Measurements from ENCODE around the gene ECT2L.

Gene ECT2L

DNA sequence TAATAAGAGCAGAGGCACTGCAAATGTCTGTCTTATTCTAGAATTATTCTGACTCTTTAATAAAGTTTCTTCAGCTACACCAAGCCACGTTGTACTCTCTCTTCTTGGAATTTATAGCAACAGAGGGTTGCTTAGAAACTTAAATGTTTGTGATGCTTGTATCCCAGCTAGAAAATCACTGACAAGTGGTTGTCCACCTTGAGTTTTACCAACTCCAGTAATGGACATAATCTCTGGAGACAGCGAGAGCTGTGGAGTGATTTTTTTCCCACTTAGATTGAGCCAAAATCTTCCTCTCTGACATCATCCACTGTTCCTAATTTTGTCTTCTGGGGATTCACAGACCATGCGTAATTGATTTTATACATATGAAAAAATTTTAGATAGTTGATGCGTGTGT lies 8.0 kb downstream of the ECT2L start:
- DNase-seq (ENCODE audit: low read depth in 4 of 4, low spot score in 1 of 4), result no peak

DNA sequence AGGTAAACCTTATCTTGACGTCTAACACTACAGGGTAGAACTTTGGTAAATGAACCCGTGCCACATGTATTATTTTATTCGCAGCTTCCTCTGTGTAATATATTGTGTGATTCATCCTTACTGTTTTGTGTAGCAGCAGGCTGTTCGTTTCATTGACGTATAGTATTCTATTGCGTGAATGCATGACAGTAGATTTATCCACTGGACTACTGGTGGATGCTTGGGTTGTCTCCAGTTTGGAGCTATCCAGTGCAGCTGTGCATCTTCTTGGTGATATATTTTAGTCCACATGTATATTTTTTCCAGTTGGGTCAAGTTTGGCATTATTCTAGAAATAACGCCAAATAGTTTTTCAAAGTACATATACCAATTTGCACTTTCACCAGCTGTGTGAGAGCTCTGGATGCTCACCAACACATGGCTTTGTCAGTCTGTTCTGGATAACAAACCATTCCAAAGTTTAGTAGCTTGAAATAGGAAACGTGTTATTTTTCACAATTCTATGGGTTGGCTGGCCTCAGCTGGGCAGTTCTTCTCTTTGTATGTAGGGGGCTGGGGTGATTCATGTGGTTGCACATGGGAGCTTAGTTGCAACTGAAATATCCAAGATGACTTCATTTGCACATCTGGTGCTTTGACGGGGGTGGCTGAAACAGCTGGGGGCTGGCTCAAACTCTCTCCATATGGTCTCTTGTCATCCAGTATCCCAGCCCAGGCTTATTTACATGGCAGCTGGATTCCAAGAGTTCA lies 9.3 kb downstream of the ECT2L start:
- no peak for DNase-seq (ENCODE audit: low read depth in 4 of 4, low spot score in 1 of 4)

DNA sequence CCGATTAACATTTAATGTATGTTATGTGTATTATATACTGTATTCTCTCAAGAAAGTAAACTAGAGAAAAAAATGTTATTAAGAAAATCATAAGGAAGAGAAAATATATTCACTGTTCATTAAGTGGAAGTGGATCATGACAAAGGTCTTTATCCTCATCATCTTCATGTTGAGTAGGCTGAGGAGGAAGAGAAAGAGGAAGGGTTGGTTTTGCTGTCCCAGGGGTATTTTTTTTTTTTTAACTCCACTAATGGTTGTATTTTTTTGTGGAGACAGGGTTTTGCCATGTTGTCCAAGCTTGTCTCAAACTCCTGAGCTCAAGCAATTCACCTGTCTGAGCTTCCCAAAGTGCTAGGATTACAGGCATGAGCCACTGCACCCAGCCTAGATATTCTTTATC lies 11.0 kb downstream of the ECT2L start:
- DNase-seq (ENCODE audit: low read depth in 4 of 4, low spot score in 1 of 4), result no peak

DNA sequence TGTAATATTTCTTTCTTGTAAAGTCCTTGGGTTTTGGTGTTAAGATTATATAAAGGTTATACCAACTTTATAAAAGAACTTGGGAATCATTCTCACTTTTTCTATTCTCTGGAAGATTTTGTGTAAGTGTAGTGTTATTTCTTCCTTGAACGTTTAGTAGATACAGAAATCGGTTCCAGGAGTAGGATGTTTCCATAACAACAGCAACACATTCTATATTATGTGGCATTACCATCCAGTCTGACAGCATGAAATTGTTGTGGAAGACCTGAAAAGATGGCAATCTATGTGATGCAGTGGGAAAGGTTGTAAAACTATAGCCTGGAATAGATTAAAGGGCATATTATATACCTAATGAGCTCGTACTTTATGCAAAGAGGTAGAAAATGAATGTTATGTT lies 13.8 kb downstream of the ECT2L start:
- no peak for DNase-seq (ENCODE audit: low read depth in 4 of 4, low spot score in 1 of 4)

DNA sequence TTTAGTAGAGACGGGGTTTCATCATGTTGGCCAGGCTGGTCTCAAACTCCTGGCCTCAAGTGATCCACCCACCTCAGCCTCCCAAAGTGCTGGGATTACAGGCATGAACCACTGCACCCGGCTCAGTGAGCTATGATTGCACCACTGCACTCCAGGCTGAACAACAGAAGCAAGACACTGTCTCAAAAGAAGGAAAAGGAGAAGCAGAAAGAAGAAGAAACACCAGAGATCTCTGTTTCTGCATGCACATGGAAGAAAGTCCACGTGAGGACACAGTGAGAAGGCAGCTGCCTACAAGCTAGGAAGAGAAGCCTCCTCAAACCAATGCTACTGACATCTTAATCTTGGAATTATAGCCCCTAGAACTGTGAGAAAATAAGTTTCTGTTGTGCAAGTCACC lies 16.0 kb downstream of the ECT2L start:
- no peak for DNase-seq (ENCODE audit: low read depth in 4 of 4, low spot score in 1 of 4)

DNA sequence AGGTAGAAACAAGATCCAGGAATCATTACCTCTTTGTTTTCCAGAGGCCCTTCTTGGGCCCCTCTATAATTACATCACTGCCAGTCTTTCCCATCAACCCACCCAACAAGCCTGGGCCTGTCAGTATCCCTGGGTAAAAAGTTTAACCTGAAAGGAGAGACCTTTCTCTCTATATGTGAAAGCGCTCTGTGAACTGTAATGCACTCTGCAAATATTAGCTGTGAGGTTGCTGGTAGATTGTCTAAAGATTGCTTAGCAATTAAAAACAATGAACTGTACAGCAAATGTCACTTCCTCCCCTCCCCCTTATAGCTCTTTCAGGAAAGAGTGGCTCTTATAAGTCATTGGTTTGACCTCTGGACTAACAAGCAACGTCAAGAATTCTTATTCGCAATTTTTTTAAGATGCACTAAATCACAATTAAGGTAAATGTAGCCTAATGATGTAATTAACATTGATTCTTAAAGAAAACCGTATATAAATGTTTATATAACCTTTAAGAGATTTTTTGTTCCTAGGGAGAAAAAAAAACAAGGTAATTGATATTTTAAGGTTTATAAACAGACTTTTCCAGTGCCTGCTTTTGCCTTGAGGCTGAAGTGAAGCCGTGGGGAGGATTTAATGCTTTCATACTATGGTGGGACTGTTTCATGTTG lies 18.4 kb downstream of the ECT2L start:
- no peak for DNase-seq (ENCODE audit: low read depth in 4 of 4, low spot score in 1 of 4)

DNA sequence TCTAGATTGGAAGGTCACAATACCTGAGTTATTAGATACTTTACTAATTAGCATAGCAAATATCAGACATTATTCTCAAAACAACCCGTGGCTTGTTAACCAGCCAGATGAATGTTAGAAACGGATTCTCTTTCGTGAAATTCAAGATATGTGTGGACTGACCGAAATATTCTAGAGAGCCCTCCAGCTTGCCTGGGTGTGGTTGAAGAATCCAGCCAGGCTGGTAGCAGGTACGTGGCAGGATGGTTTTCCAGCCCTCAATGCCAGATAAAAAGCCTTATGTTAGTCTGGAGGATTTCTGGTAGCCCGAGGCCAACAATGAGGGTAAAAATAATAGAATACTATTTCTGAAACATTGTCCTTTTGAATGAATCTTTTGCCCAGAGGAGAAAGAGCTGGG lies 19.3 kb downstream of the ECT2L start:
- DNase-seq (ENCODE audit: low read depth in 4 of 4, low spot score in 1 of 4), result no peak

DNA sequence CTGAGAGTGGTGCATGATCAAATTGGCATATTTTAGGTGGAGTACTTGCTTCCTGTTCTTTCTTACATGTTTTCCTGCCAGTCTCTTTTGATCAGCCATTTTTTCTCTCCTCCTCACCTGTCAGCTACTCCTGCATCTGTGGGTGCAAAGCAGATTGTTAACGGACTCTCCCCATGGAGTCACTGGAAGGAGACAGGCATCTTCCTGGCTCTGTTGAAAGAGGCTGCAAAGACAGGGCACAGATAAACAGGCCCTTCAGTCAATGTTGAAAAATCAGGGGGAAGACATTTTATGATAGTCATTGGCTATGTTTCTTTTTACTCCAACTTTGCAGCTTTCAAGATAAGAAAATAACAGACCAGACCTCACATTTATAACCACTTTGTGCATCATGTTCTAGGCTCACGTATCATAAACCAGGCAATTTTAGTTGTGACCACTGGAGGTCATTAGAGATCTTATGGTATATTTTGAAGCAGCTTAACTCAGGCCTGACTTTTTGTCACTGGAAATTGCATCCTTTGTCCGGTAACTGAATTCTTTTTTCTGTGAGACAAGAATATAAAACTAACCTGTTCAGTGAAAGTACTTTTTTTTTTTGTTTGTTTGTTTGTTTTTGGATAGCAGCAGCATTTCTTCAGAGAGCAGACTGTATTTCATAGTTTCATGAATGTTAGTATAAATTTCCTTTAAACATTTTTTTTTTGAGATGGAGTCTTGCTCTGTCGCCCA lies 20.1 kb downstream of the ECT2L start:
- DNase-seq (ENCODE audit: low read depth in 4 of 4, low spot score in 1 of 4), result no peak

DNA sequence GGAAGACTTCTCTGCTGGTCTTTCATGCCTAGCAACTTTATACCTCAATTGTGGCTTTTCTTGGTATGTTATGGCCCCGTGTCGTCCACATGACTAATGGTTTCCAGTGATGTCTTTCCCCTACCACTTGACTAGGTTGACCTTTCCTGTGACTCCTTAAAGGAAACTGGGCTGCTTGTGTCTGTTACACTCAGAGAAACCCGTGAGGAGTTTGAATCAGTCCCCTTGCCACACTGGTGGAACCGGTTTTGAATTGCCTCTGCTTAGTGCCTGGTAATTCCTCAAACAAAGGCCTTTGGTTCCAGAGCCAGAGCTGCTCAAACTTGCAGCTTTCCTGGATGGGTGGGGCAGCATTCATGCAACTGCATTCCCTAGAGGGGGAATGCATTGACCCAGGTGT lies 21.9 kb downstream of the ECT2L start:
- DNase-seq (ENCODE audit: low read depth in 4 of 4, low spot score in 1 of 4), result no peak

DNA sequence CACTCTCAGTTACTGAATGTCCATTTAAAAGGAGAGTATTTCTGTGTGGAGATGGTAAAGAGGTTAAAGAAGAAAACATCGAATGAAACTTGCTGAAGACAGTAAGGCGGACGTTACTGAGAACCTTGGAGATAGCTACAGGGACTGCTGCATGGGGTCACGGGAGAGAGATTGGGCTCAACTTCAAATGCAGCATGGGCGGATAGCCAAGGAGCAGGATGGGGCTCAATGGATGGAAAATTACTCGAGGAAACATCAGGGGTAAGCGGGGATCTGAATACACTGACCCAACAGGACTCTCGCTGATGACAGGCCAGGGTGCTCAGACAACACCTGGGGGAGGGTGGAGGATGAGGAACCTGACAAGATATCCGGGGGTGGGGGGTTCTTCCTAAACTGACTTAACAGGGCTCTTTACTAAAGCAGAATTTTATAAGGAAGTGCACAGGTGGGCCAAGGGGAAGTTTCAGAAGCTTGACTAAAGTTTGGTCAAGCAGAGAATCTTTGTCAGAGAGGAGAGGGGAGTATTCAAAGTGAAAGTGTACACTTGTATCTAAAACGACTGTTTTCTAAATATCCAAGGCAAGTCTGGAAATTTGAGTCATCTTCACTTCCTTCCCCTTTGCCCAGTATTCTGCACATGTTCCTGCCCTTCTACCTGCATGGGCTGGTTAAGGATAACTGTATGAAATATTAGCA lies 22.8 kb downstream of the ECT2L start:
- DNase-seq (ENCODE audit: low read depth in 4 of 4, low spot score in 1 of 4), result no peak

DNA sequence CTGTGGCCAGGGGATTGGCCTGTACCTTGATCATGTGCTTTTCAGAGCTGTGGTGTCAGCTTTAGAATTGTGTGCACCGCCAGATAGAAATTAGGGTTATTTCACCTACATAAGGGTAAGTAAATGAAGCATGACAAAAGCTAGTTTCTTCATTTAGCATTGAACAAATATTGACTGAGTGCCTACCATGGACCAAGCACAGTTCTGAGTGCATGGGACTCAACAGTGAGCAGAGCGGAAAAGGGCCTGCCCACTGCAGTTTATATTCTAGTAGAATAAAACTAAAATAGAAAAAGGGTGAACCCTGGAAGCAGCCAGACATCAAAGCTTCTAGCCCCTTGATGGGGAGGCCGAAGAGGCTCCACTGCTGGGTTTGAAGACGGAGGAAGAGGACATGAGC lies 25.6 kb downstream of the ECT2L start:
- no peak for DNase-seq (ENCODE audit: low read depth in 4 of 4, low spot score in 1 of 4)

DNA sequence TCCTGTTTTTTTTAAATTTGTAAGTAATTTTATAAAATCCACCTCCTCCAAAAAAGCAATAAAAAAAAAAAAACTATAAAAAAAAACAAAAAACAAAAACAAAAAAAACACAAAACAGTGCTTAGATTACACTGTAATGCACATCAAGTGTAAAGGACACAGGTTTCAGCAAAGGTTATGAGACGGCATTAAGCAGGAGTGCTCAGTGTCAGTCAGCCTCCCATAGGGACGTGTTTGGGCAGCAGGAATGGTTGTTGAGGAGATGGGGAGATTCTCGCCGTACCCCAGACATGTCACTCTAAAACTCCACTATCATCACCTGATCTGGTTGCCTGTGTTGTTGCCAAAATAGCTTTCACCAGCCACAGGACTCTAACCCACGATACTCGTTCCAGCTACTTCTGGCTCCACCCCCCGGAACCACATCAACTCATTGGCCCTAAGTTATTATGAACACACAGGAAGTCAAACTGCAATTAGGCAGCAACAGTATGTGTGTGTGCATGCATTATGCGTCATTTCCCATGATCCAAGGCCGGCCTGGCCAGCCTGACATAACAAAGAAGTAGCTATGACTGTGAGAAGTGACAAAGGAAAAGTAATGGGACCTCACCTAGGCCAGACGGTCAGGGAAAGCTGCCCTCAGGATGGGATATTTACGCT lies 28.7 kb downstream of the ECT2L start:
- DNase-seq (ENCODE audit: low read depth in 4 of 4, low spot score in 1 of 4), result no peak

DNA sequence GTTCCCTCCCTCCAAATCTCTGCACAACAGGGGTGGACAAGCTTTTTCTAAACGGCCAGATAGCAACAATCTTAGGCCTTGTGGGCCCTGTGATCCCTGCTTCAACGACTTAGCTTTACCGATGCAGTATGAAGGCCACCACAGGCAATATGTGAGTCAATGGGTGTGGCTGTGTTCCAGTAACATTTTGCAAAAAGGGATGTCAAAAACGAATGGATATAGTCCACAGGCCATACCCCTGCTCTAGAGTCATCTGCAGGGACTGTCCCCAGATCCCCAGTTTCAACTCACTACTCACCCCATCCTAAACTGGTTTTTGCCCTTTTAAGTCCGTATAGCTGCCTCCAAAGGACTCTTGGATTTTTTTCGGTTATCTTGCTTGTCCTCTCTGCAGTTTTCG lies 34.4 kb downstream of the ECT2L start:
- no peak for DNase-seq (ENCODE audit: low read depth in 4 of 4, low spot score in 1 of 4)

DNA sequence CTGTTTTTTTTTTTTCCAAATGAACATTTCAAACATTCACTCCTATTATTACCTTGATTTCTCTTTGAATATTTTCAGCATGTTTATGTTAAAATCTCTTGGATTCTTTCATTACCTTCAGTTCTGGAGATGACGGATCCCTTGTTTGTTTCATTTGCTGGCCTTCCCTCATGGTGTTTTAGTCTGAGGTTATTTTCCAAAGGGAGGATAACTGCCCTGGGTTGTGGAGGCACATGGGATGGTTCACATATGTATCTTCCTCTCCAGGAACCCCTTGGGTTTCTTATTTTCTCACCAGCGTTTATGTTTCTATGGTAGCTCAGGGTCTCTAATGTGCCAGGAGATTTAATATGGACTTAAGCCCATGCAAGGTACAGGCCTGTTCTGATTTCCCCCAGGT lies 36.3 kb downstream of the ECT2L start:
- no peak for DNase-seq (ENCODE audit: low read depth in 4 of 4, low spot score in 1 of 4)

DNA sequence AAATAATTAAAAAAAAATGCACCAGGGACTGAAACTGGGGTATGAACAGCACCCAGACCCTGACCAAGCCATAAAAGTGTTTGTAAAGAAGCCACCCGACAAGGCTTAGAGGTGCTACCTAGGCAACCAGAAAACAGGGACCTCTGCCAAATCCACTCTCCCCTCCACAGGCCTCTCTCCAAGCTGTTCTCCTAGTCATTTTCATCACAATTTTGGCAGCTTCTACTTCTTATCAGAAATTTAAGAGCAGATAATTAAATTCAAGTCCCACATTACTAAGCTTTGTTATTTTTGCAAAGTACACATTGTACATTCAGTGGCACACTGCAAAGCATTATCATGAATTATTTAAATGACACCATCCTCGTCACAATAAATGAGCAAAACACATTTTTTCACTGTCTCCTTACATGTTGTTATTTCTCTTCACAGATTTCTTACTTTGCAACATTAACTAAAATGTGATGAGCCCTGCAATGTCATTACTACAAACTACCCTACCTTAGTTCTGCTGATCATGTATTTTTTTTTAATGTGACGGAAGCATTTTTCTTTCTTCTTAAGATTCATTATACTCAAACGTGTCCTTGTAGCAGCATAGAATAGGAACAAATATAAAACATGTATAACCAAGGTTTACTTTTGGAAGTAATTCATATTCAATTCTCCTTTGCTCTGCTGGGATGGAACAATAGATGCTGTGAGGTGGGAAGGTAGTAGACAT lies 38.1 kb downstream of the ECT2L start:
- DNase-seq (ENCODE audit: low read depth in 4 of 4, low spot score in 1 of 4), result no peak

DNA sequence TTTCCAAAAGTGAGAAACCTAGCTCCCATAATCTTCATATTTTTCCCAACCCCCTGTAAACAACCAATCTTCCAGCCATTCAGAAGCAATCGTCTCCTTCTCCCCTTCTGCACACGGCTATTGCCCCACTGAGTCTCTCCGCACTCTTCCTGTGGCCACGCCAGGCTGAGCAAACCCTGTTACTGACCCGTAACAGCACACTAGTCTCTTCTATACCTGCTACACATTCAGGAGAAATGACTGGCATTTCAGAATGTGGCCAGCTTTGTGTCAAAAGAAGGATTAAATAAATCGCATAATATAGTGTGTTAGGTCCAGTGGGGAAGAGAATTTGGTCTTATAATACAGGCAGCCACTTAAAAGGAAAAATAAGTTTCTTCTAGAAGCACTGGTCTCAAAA lies 41.4 kb downstream of the ECT2L start:
- no peak for DNase-seq (ENCODE audit: low read depth in 4 of 4, low spot score in 1 of 4)

DNA sequence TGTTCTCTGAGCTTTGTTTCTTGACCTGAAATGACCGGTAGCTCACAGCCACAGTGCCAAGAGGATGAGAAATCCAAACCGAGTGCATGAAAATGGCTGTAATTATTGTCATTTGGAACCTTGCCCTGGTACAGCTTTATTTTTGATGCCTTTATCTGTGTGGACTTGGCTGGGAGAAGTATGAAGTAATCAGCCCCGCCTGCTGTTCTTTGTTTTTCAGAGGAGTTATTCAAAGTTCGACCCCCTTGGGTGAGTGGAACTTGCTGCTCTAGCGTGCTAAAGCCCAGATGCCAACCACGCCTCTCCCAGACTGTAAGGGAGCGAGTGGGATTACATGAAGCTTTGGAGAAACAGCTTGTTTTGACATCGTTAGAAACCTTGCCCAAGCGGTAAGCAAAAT lies 48.3 kb downstream of the ECT2L start:
- DNase-seq (ENCODE audit: low read depth in 4 of 4, low spot score in 1 of 4), result no peak

DNA sequence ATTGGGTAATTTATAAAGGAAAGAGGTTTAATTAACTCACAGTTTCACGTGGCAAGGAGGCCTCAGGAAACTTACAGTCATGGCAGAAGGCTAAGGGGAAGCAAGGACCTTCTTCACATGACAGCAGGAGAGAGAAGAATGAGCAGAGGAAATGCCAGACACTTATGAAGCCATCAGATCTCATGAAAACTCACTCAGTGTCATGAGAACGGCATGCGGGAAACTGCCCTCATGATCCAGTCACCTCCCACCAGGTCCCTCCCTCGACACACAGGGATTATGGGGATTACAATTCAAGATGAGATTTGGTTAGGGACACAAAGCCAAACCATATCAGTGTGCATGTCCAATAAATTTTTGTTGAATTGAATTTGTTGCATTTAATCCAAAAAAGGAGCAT lies 52.0 kb downstream of the ECT2L start:
- DNase-seq (ENCODE audit: low read depth in 4 of 4, low spot score in 1 of 4), result no peak

DNA sequence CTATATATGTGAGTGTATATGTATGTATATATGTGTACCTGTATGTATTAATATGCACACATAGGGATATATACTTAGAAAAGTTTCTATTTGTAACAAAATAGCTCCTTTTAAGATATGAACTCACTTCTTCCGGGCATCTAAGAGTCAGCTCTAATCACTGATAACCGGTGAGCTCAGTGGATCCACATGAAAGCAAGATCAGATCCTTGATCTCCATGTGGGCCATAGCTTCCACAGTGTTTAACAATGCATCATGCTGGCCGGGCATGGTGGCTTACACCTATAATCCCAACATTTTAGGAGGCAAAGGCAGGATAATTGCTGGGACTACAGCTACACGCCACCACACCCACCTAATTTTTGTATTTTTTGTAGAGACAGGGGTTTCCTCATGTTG lies 52.6 kb downstream of the ECT2L start:
- no peak for DNase-seq (ENCODE audit: low read depth in 4 of 4, low spot score in 1 of 4)

DNA sequence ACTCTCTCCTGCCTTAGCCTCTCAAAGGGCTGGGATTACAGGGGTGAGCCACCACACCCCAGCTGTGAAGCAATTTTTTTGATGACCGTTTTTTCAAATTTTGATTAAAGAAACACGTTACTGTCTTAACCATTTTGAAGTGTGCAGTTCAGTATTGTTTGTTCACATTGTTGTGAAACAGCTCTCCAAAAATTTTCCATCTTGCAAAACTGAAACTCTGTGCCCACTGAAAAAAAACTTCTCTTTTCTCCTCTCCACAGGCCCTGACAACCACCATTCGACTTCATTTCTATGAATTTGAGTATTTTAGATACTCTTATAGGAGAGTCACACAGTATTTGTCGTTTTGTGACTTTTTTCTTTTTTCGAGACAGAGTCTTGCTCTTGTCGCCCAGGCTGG lies 53.9 kb downstream of the ECT2L start:
- DNase-seq (ENCODE audit: low read depth in 4 of 4, low spot score in 1 of 4), result no peak

DNA sequence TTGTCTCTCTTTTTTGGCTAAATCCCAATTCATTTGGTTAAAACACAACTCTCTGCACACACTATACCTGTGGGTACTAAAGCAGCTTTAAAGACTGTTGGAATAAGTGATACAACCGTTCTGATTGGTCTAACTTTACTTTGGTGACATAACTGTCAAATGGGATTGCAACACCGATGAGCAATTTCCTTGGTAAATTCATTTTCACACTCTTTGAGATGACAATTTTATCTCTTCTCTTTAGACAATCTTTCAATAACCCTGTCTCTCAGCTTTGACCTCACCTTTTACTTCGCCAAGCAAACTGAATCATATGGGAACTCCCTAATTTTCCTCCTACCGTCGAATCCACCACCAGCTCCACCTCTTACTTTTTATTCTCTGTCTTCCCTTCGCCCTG lies 60.8 kb downstream of the ECT2L start:
- no peak for DNase-seq (ENCODE audit: low read depth in 4 of 4, low spot score in 1 of 4)
